Upper lobe of right lung (tissue), 1 donor: Measurements from ENCODE around the gene PPP1R1C. TPM values are rescaled to one million over a fixed set of nuclear protein-coding genes. Genes with fewer than 3 reads are reported as not detected.
A peak's percentile ranks its signal among the peaks of the same experiment; 100 is the strongest.

ENCODE experiments used
- ATAC-seq: fragments of 200-7000 bp; cut with Tn5 transposase; one replicate; pipeline ENCODE4 v1.9.1; 2020; ENCODE audit warnings: mild to moderate bottlenecking, moderate library complexity
- DNase-seq: peaks from one replicate; pipeline ENCODE4 v3.0.0-alpha.2; 2020
- H3K27ac ChIP-seq: fragments of 200-600 bp; one replicate; pipeline ENCODE4 v1.8.0; 2022
- H3K27me3 ChIP-seq: fragments of 200-600 bp; one replicate; pipeline ENCODE4 v1.8.0; 2022; ENCODE audit warnings: mild to moderate bottlenecking
- H3K36me3 ChIP-seq: fragments of 200-600 bp; one replicate; pipeline ENCODE4 v1.8.0; 2022
- H3K4me1 ChIP-seq: fragments of 200-600 bp; one replicate; pipeline ENCODE4 v1.8.0; 2022
- H3K4me3 ChIP-seq: fragments of 200-600 bp; one replicate; pipeline ENCODE4 v1.8.0; 2022; ENCODE audit warnings: mild to moderate bottlenecking
- H3K9me3 ChIP-seq: fragments of 200-600 bp; one replicate; pipeline ENCODE4 v1.8.0; 2022
- CTCF ChIP-seq: fragments of 200-600 bp; IDR thresholded peaks from one replicate; pipeline ENCODE4 v1.8.0; 2022; ENCODE audit warnings: antibody characterized with exemption
- intact Hi-C: fragments of 100-400 bp; cut with DNase I; formaldehyde crosslinking; loops from one replicate; pipeline ENCODE4 v1.11.0; 2022
- total RNA-seq: library from RNA; stranded (reverse); fragmentation: NEBNext Ultra II Directional; extraction: Animal tissue kit (Norgen Biotek cat#: 25700); gene quantifications from one replicate; pipeline ENCODE4 v1.2.1, GENCODE V29; 2021
- donor health status: DM: no; HTN: yes; CAD: no; lungs with severe emphysema.

PPP1R1C gene
- total RNA-seq, 1 donor from 2014 or later, result 5.8 TPM

GRCh38 chr2:182144776-182145165, 159.1 kb downstream of the PPP1R1C start:
- intact Hi-C loops, result no loop called here
- Histone ChIP-seq H3K4me3 (no peak overlapping the region), H3K9me3 (no peaks in the 10 kb centered on the region), H3K36me3 (no peaks in the 10 kb centered on the region), H3K27me3 (no peaks in the 10 kb centered on the region), H3K4me1 (no peaks in the 10 kb centered on the region), H3K27ac (no peak overlapping the region)
- ATAC-seq (peak; percentile 24), DNase-seq (no peak)
- TF ChIP-seq CTCF, result no peak

GRCh38 chr2:182148344-182148743, 162.7 kb downstream of the PPP1R1C start:
- no peak overlapping the region for H3K27ac ChIP-seq
- no peaks in the 10 kb centered on the region for H3K36me3 ChIP-seq
- H3K4me3 ChIP-seq, result no peak overlapping the region
- H3K27me3 ChIP-seq, result no peaks in the 10 kb centered on the region
- H3K9me3 ChIP-seq, result no peaks in the 10 kb centered on the region
- intact Hi-C loops, result no loop called here
- no peak for TF ChIP-seq CTCF
- no peaks in the 10 kb centered on the region for H3K4me1 ChIP-seq
- DNase-seq (no peak), ATAC-seq (no peak)

DNA sequence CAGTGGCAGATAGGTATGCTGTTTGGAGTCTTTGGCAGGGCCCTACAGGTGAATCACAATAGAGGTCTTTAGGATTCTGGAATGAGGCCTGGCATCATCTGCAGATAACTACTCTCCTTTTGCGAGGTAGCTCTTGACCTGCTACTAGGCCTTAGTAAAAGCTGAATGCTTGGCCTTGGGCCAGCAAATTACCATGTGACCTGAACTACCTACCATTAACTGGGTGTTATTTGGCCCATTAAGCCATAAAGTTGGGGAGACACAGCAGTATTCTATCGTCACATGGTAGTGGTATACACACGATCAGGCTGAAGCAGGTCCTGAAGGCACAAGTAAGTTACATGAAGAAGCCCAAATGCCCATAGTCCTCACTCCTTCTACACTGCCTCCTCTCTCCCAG, 178.2 kb downstream of the PPP1R1C start:
- H3K36me3 ChIP-seq, result no peaks in the 10 kb centered on the region
- ATAC-seq (no peak), DNase-seq (no peak)
- TF ChIP-seq CTCF, result no peak
- no peaks in the 10 kb centered on the region for H3K9me3 ChIP-seq
- H3K27me3 ChIP-seq, result no peaks in the 10 kb centered on the region
- intact Hi-C loops, result no loop called here
- H3K4me1 ChIP-seq, result no peaks in the 10 kb centered on the region
- no peak overlapping the region for H3K27ac ChIP-seq
- no peak overlapping the region for H3K4me3 ChIP-seq

DNA sequence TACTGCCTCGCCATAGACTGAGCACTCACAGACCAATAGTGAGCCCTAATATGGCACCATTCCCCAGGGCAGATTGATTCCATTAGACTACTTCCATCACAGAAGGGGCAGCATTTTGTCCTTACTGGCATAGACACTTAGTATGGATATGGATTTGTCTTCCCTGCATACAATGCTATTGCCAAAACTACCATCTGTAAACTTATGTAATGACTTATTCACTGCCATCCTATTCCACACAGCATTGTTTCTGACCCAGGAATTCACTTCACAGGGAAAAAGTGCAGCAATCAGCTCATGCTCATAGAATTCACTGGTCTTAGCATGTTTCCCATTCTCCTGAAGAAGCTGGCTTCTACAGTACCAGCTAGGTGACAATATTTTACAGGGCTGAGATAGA, 179.0 kb downstream of the PPP1R1C start:
- no peaks in the 10 kb centered on the region for H3K27me3 ChIP-seq
- TF ChIP-seq CTCF, result no peak
- no peaks in the 10 kb centered on the region for H3K9me3 ChIP-seq
- H3K27ac ChIP-seq, result no peak overlapping the region
- ATAC-seq (no peak), DNase-seq (no peak)
- intact Hi-C loops, result no loop called here
- H3K4me1 ChIP-seq, result no peaks in the 10 kb centered on the region
- no peak overlapping the region for H3K4me3 ChIP-seq
- no peaks in the 10 kb centered on the region for H3K36me3 ChIP-seq

- Histone ChIP-seq H3K27me3 (no peaks in the 10 kb centered on the region), H3K9me3 (no peaks in the 10 kb centered on the region), H3K36me3 (no peaks in the 10 kb centered on the region), H3K4me3 (no peak overlapping the region), H3K27ac (no peak overlapping the region), H3K4me1 (no peaks in the 10 kb centered on the region)
- DNase-seq (no peak), ATAC-seq (no peak)
- TF ChIP-seq CTCF, result no peak
- intact Hi-C loops, result no loop called here
Observed at GRCh38 chr2:182165202-182165601, 179.5 kb downstream of the PPP1R1C start.

GRCh38 chr2:182166406-182166805, 180.8 kb downstream of the PPP1R1C start:
- Histone ChIP-seq H3K9me3 (no peaks in the 10 kb centered on the region), H3K4me3 (no peak overlapping the region), H3K27me3 (no peaks in the 10 kb centered on the region), H3K27ac (no peak overlapping the region), H3K4me1 (no peaks in the 10 kb centered on the region), H3K36me3 (no peaks in the 10 kb centered on the region)
- ATAC-seq, result no peak
- TF ChIP-seq CTCF, result no peak
- no peak for DNase-seq
- intact Hi-C loops, result no loop called here
